Activated naive CD4-positive, alpha-beta T cell treated with anti-CD3 and anti-CD28 coated beads, Interleukin-2, amount 50 U/mL, for 72 hours (primary cell): ENCODE data around the gene NTSR1. TPM values are rescaled to one million over a fixed set of nuclear protein-coding genes. Genes with fewer than 3 reads are reported as not detected.

Experiments
- ATAC-seq, 2 donors: fragments of 150-1000 bp; cut with Tn5 transposase; 2 replicates each; pipeline ENCODE4 v1.10.0; 2021; ENCODE audit warnings: mild to moderate bottlenecking in 2 of 2, moderate library complexity in 2 of 2
- DNase-seq, 2 donors: peaks; one replicate each; pipeline ENCODE4 v3.0.0; 2021 to 2022; ENCODE audit warnings: low spot score in 2 of 2
- H3K27ac Mint-ChIP-seq, 2 donors: one replicate each; pipeline ENCODE4 v1.8.0; 2022; ENCODE audit warnings: mild to moderate bottlenecking in 2 of 2, mixed read lengths in 2 of 2
- H3K36me3 Mint-ChIP-seq, 2 donors: one replicate each; pipeline ENCODE4 v1.8.0; 2022; ENCODE audit warnings: mixed read lengths in 2 of 2
- H3K9me3 Mint-ChIP-seq, 2 donors: one replicate each; pipeline ENCODE4 v1.8.0; 2022; ENCODE audit warnings: mixed read lengths in 2 of 2
- total RNA-seq, 2 donors: library from RNA; stranded (reverse); gene quantifications; one replicate each; pipeline ENCODE4 v1.2.3, GENCODE V29; 2022

Gene NTSR1
- total RNA-seq, 2 donors from 2014 or later = not detected

- DNase-seq (peak in 1 of 2 donors; percentile 85), ATAC-seq (peak; percentile 55 to 68)
- H3K9me3 Mint-ChIP-seq = no peaks in the 10 kb centered on the region
- peak overlapping the region in 1 of 2 donors; percentile 22 for H3K27ac Mint-ChIP-seq
- peaks cover 0 to 5% of the 10 kb centered on the region in 2 donors for H3K36me3 Mint-ChIP-seq
These were observed 99.7 kb downstream of the NTSR1 start for GRCh38 chr20:62808211-62808865.

GRCh38 chr20:62809530-62810428 is 101.1 kb downstream of the NTSR1 start:
- DNase-seq (no peak), ATAC-seq (no peak)
- no peak overlapping the region for H3K27ac Mint-ChIP-seq
- no peaks in the 10 kb centered on the region for H3K36me3 Mint-ChIP-seq
- H3K9me3 Mint-ChIP-seq = no peaks in the 10 kb centered on the region

- ATAC-seq (no peak), DNase-seq (no peak)
- no peak overlapping the region for H3K27ac Mint-ChIP-seq
- no peaks in the 10 kb centered on the region for H3K9me3 Mint-ChIP-seq
- no peaks in the 10 kb centered on the region for H3K36me3 Mint-ChIP-seq
These were observed 102.7 kb downstream of the NTSR1 start for GRCh38 chr20:62811320-62811719.

- peak overlapping the region in 1 of 2 donors; percentile 79 for H3K27ac Mint-ChIP-seq
- DNase-seq = no peak
- no peaks in the 10 kb centered on the region for H3K9me3 Mint-ChIP-seq
- no peaks in the 10 kb centered on the region for H3K36me3 Mint-ChIP-seq
- ATAC-seq = no peak
These were observed 103.1 kb downstream of the NTSR1 start for GRCh38 chr20:62811720-62812119.

Other genes starting within 250 kb of the NTSR1 start
- not detected for gene GATA5, start 232.8 kb upstream of the NTSR1 start, total RNA-seq
- 10 to 100 TPM; 39.3 to 44.4 TPM for gene SLCO4A1, start 66.3 kb upstream of the NTSR1 start, total RNA-seq
- gene MRGBP, start 87.6 kb downstream of the NTSR1 start, total RNA-seq = 10 to 100 TPM; 13.5 to 19.4 TPM
- gene OGFR, start 96.0 kb downstream of the NTSR1 start, total RNA-seq = 10 to 100 TPM; 32.9 to 51.6 TPM
- gene COL9A3, start 108.2 kb downstream of the NTSR1 start, total RNA-seq = not detected
- gene TCFL5, start 153.0 kb downstream of the NTSR1 start, total RNA-seq = 1 to 10 TPM; 3.5 to 5.7 TPM
- gene DIDO1, start 217.7 kb downstream of the NTSR1 start, total RNA-seq = 10 to 100 TPM; 40.1 to 52.7 TPM
- 10 to 100 TPM; 39.7 to 47.3 TPM for gene GID8, start 229.3 kb downstream of the NTSR1 start, total RNA-seq
- gene SLC17A9, start 243.9 kb downstream of the NTSR1 start, total RNA-seq = 10 to 100 TPM; 17.5 to 22.0 TPM